HG02623 (cell line): Measurements from ENCODE around the gene EID2.

Experiments
- ATAC-seq: cut with Tn5 transposase; IDR thresholded peaks from one replicate; pipeline ENCODE4 v1.9.1; 2021; ENCODE audit warnings: moderate library complexity; ENCODE audit not compliant: unreplicated experiment

EID2 gene, protein sequence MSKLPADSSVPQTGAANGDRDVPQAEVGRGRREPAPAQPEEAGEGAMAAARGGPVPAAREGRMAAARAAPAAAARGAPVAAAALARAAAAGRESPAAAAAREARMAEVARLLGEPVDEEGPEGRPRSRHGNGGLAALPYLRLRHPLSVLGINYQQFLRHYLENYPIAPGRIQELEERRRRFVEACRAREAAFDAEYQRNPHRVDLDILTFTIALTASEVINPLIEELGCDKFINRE

DNA sequence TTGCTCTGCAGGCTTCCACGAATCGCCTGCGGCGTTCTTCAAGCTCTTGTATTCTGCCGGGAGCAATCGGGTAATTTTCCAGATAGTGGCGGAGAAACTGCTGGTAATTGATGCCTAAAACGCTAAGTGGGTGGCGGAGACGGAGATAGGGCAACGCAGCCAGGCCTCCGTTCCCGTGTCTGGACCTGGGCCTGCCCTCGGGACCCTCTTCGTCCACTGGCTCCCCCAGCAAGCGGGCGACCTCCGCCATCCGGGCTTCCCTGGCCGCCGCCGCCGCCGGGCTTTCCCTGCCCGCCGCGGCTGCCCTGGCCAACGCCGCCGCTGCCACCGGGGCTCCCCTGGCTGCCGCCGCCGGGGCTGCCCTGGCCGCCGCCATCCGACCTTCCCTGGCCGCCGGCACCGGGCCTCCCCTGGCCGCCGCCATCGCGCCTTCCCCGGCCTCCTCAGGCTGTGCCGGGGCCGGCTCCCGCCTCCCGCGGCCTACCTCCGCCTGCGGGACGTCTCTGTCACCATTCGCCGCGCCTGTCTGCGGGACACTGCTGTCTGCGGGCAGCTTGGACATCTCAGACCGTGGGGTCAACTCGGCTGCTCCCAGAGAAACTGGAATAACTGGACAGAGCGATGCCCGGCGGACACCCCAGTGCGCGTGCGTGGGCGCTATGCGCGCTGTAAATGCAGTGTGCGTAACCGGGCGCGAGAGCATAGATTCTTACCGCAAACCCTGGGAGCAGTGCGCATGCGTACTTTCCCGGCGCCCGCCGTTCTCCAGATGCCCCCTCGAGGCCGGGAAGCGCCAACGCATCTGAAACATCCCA lies at the start of gene EID2:
TSS of gene EID2 (minus strand) at position 644 of the 815 bp plus-strand sequence. CDS start at position 562, 82 bp downstream.
- ATAC-seq, result peak; percentile 88

DNA sequence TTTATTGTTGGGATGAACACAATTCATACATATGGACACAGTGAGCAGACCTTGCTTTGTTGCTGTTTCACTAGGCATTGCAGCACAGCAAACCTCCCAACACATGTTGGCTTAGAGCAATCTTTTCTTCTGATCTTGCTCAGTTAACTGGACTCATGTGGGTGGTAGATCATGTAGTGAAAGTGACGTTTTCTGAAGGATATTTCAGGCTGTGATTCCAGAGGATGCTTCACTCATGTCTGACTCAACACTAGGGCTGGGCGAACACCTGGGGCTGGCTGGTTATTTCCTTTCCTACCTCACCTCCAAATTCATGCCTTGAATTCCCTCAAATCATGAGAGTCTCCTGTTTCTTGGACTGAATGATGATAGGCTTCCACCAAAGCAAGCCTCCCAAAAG lies 48.1 kb upstream of the EID2 start:
- ATAC-seq, result no peak

DNA sequence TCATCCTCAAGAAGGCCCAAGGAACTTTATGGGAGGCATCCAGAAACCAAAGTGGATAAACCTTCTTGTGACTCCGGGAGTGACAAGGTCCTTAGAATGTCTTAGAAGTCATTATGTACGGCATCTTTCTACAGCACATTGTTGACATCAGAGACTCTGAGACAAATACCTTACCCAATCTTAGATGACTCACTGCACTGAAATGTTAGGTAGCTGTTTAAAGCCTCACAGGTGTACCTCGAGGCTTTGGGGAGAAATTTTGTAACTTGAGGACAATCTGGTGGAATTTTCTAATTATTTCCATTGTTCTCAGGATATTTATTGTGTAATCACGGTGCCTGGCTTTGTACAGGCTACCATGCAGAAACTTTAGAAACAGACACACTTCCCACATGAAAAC lies 47.5 kb upstream of the EID2 start:
- ATAC-seq, result no peak

DNA sequence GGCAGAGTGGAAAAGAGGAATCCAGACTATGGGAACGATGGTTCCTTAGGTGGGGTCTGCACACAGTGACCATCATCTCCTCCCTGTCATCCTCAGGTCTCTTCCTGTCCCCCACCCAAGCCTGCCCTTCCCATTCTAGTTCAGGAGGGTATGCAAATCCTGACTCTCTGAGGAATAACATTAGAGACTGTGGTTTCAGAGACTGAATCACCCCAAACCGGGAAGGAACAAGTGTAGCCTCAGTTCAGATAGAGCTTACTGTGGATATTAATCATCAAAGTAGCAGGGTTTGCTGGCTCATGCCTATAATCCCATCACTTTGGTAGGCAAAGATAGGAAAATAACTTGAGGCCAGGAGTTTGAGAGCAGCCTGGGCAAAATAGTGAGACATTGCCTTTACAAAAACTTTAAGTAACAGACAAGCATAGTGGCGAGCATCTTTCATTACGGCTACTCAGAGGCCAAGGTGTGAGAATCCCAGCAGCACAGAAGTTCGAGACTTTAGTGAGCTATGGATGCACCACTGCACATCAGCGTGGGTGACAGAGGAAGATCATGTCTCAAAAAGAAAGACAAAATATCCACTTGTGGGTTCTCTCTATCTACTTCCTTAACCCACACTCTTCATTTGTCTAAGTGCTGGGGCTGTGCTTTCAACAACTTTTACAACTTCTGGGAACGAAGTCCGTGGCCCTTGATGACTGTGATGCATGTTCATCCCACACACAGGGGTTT lies 43.1 kb upstream of the EID2 start:
- no peak for ATAC-seq

DNA sequence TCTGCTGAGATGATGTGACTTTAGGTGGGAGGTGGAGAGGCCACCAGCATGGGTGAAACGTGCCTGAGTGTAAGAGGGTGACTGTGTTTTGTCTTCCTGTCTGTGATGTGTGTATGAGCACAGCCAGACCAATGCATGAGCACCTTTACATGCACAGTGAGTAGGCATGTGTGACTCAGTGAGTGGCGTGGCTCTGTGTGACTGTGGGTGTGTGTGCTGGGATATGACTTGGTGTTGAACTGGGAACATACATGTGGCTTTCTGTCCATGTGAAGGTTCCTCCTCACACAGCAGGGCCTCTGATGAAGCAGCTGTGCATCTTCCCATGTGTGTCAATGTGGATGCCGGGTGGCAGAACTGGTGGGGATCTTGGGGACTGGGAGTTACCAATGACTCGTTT lies 42.5 kb upstream of the EID2 start:
- no peak for ATAC-seq

DNA sequence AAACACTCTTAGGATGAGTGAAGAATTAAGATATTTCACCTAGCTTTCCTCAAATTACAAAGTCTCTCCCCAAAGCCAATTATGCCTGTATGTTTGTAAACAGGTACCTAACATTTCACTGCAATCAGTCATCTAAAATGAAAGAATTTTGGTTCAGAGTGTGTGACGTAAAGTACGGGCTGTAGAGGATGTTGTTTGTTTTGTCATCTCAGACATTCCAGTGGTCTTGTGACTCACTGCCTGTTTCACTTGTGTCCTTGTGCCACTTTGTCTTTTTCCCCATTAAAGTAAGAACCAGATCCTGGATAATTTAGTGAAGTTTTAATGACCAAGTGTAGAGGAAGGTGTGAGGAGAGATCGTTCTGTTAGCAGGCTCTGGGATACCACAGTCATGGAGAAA lies 28.6 kb upstream of the EID2 start:
- ATAC-seq, result no peak

DNA sequence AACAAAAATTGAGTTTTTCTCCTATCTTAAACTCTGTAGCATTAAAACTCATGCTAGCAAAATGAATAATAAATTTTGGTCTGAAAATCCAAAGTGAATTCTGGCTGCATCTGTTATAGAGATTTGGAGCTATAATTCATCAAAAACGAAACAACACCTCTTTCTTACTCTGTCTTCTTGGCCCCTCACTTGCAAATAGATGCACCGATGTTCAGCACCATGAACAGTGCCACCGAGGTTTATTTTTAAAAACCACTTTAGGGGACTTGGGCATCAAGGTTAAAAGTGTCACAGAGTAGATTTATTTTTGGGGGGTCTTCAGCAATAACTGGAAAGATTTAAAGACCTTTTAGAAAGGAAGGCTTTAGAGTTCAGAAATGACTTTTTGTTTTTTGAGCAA lies 26.1 kb upstream of the EID2 start:
- no peak for ATAC-seq

DNA sequence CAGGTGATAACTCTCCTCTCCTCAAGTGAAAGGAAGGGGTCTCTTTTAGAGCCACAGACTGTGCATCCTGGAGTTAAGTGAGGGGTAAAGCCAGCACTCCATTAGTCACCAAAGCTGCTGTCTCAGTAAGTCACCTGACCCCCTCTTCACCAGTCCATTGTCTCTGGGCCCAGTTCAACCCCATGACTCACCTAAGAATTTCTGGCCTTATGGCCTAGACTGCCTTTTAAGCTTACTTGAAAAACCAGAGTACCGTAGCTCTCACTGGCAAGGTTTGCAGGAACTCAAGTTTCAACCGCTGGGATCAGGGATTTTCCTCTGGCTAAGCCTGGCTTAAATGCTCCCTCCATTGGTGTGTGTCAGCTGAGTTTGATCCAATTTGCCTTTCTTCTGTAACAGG lies 23.4 kb upstream of the EID2 start:
- ATAC-seq, result no peak

DNA sequence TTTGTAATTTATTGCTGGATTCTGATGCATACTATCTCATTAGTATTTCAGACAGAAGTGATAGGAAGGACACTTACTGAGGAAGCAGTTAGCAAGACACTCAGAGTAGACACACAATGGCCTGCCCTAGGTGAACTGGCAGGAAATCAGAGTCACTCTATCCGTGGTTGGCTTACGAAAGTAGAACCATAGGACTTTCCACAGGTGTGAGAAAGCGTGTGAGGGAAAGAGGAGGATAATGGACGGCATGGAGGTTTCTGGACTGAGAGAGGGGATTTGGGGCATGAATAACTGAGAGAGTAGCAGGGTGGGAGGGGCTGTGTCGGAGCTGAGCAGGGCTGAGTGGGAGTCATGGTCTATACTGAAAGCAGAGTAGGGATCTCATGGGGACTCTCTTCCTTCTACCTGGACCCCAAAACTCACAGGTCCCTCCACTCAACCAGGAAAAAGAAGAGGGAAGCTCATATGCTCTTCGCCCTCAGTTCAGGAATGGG lies 18.7 kb upstream of the EID2 start:
- ATAC-seq, result no peak

DNA sequence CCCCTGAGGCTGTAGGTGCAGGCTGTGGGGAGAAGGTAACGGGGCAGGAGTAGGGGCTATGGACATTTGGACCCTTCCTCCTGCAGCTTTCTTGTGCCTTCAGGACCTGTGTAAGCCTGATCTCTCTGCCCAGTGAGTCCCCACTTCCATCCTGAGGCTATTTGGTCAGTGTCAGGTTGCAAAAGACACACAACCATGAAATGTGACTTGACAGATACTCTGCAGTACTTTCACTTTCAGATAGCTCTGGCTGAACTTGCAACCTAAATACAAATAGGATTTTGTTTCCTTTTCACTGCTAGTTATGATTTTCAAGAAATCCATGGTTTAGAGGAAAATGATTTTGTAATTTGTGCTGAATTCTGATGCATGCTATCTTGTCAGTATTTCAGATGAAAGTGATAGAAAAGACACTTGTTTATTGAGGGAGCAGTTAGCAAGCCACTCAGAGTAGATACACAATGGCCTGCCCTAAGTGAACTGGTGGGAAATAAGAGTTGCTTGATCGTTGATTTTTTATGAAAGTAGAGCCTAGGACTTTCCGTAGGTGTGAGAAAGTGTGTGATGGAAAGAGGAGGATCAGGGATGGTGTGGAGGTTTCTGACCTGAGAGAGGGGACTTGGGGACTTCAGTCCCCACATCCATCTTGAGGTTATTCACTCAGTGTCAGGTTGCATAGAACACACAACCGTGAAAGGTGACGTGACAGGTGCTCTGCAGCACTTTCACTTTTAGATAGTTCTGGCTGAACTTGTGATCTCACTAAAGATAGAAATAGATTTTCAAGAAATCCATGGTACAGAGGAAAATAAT lies 18.1 kb upstream of the EID2 start:
- ATAC-seq, result no peak

DNA sequence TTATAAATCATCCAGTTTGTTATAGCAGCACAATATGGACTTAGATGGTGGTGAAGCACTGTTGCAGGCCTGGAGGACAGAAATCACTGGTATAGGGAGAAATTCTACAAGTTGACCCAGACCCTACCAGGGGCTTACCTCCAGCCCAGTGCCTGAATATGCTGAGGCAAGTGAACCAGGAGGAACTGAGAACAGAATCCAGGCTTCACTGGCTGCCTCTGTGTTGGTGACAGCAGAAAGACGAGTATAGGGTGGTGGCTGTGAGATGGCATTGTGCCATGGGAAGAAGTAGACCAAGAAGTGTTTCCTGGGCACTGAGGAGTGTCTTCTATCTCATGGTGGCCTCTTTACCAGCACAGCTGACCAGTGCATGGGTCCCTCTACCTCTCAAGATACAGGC lies 15.9 kb upstream of the EID2 start:
- no peak for ATAC-seq

DNA sequence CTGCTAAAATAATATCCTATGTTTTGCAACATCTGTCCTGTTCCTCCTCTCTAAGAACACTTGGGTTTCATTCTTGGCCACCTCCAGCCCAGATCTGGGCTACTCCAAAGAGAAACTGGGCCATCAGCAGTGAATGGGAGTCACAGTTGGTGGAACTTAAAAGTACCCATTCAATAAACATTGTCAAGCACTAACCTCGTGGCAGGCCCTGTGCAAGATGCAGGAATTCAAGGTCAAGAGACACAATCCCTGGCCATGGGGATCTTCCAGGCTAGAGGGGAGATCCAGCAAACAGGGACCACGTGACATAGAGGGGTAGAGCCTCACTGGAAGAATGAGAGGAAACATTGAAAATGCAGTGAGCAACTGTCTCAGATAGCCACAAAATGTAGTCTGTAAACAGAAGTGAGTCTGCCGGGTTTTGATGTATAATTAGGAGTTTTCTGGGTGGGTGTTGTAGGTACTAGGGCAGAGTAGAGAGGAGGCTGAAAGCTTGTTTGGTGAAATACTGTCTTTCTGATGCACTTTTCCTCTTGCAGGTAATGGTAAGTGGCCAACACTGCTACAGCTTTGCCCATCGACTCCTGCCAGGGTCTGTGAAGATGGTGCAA lies 14.8 kb upstream of the EID2 start:
- no peak for ATAC-seq

DNA sequence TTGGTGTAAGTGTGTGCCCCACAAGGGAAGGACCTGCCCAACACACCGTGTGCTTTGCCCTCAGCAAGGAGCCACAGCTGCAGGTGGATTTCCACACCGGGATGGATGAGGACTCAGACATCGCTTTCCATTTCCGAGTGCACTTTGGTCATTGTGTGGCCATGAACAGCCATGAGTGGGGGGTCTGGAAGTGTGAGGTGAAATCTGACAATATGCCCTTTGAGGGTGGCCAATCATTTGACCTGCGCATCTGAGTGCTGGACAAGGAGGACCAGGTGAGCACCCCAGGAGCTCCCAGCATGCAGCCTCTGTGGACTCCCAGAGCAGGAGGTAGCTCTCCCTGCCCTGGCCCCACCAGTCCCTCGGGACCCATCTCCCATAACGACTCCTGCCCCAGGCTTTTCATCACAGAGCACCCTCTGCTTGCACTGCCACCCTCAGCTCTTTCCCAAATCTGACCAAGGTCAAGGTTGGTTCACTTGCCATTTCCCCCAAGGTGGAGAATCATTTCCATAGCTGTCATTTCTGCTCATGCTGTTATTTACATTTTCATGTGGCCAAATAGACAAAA lies 13.2 kb upstream of the EID2 start:
- no peak for ATAC-seq

DNA sequence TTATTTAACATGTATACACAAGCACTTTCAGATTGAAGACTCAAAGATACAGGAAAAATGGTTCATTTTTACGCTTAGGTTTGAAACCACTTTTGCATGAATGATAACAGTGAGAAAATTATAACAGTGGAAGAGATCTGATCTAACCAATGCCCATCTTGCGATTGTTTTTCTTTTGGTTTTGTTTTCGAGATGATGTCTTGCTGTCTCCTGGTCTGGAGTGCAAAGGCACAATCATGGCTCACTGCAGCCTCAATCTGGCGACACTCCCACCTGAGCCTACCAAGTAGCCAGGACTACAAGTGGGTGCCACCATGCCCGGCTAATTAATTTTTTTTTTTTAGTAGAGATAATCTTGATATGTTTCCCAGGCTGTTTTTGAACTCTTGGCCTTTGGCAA lies 10.2 kb upstream of the EID2 start:
- ATAC-seq, result no peak

DNA sequence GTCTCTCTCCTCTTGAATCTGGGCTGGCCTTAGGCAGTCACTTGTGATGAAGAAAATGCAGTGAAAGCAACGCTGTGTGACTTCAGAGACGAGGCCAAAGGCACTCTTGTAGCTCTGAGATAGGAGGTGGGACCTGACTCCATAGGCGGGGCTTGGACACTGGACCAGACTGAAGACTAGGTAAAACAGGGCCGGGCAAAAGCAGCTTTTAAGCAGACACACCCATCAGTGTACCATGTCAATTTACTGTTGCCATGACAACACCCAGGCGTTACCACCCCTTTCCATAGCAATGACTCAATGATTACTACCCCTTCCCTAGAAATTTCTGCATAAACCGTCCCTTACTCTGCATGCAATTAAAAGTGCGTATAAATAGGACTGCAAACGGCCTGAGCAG lies 6.6 kb upstream of the EID2 start:
- ATAC-seq, result no peak

DNA sequence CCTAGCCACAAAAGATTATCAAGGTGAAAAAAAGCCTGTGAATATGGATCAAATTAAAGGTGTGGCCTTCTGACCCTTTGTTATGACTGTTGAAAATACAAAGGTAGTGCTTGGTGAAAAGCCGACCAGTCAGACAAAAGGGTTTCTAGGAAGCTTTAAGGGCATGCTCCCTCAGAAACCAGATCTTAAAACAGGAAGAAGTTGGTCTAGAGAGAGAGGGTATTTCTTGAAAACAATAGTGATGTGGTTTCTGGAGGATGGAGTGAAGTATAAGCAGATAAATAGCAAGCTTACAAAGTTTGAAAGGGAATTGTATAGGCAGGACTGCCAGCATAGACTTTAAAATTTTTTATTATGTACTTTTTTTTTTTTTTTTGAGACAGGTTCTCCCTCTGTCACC lies 5.0 kb upstream of the EID2 start:
- no peak for ATAC-seq

DNA sequence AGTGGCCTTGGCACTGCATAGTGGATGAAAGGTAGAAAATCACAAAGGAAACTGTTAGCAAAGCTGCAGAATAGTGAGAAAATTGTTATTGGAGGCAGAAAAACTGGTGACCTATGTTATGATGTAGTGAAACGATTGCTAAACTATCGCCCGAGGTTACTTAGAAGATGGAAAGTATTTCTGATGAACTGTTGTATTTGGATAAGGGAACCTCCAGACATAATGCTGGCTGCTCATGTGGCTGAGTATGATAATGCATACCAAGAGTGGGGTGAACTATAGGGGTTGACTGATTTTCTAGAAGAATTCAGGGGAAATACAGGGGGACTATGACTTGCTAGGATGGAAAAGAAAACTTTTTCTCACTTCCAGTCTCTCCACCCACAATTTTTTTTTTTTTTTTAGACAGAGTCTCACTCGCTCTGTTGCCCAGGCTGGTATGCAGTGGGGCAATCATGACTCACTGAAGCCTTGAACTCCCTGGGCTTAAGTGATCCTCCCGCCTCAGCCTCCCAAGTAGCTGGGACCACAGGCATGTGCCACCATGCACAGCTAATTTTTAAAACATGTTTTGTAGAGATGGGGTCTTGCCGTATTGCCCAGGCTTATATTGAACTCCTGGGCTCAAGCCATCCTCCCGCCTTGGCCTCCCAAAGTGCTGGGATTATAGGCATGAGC lies 4.4 kb upstream of the EID2 start:
- no peak for ATAC-seq

DNA sequence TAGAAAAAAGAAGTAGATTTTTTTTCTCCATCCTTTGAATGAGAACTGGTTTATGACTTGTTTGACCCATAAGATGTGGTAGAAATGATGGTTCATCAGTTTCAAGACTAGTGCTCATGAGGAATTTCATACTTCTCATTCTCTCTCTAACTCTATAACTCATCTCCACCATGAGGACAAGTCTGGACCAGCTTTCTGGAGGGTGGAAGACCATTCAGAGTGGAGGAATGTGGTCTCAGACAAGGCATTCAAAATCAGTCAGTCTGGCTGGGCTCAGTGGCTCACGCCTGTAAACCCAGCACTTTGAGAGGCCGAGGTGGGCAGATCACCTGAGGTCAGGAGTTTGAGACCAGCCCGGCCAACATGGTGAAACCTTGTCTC lies 3.5 kb upstream of the EID2 start:
- ATAC-seq, result no peak

DNA sequence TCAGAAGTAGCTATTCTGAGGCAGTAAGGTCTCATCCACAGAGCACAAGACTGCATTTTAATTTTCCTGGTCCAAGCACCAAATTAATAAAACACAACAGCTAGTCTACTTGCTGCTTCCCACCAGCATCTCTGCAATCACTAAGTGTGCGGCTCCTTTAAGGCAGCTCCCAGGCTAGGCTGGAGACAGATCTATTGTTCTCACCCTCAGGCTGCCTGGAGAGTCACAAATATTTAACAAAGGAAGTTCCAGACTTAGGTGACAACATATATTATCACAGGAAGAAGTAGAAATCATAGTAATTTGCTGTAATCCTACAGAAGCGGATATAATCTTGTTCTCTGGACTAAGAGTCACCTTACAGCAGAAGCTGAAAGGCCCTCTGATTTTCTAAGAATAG lies 2.2 kb upstream of the EID2 start:
- ATAC-seq, result no peak

DNA sequence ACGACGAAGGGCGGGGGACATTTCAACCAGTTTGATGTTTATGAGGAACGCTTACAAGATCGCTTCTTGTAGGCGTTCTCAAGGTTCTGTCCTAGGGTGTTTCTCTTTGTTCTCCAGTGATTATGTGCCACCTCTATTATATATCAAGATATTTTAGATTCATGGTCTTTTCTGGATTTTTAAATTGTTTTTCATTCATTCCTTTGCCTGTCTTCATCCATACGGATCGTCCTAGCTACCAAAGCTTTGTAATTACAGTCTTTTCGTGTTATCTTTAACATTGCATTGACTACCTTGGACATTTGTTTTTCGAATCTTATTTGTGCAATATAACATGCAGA lies 342 bp upstream of the EID2 start:
- no peak for ATAC-seq
